H1 (cell line): ENCODE measurements around the gene IQSEC3. TPM values are rescaled to one million over a fixed set of nuclear protein-coding genes. Genes with fewer than 3 reads are reported as not detected.
"Not testable (repeated sequence)": the region's sequence is repeated elsewhere in the genome, so short reads cannot be mapped to it uniquely, and the experiment has no call there.

ENCODE experiments used
- CTCF ChIA-PET: fragments of 300-600 bp; sonication (Branson Sonifier 250); formaldehyde crosslinking; loops from one replicate; lab custom pipeline; 2021; ENCODE audit not compliant: partially characterized antibody; lab: Charles Lee
- POLR2A ChIA-PET: fragments of 300-600 bp; sonication (Branson Sonifier 250); formaldehyde crosslinking; loops from one replicate; lab custom pipeline; 2021; ENCODE audit warnings: inconsistent platforms; ENCODE audit not compliant: partially characterized antibody; lab: Charles Lee
- DNase-seq, 2 experiments: peaks; one replicate each; pipeline versions ENCODE4 v3.0.0 to v3.0.0-alpha.2; 2010 to 2022; ENCODE audit warnings: low spot score in 2 of 2, low read depth in 1 of 2, mixed read lengths in 1 of 2
- FAIRE-seq: peaks from 2 replicates; lab custom pipeline; 2011; peaks lifted over from hg19 to GRCh38; lab: Jason Lieb, UNC
- H2AFZ ChIP-seq: 2 replicates; pipeline ENCODE4 v1.8.1; 2012; ENCODE audit warnings: low read length, inconsistent platforms
- H2AK5ac ChIP-seq: 2 replicates; pipeline ENCODE4 v1.6.1; 2013; ENCODE audit warnings: low read depth, low read length
- H2BK120ac ChIP-seq: replicated peaks from 2 replicates; pipeline ENCODE3; 2013; ENCODE audit warnings: low read depth, low read length, inconsistent platforms
- H2BK12ac ChIP-seq: 2 replicates; pipeline ENCODE4 v1.6.1; 2013; ENCODE audit warnings: low read depth, low read length
- H2BK15ac ChIP-seq: 2 replicates; pipeline ENCODE4 v1.6.1; 2013; ENCODE audit warnings: low read length
- H2BK20ac ChIP-seq: 2 replicates; pipeline ENCODE4 v1.6.1; 2013; ENCODE audit warnings: low read length
- H2BK5ac ChIP-seq: 2 replicates; pipeline ENCODE4 v1.6.1; 2013; ENCODE audit warnings: low read depth, low read length
- H3K14ac ChIP-seq: 2 replicates; pipeline ENCODE4 v1.6.1; 2013; ENCODE audit warnings: inconsistent platforms; ENCODE audit not compliant: insufficient read length
- H3K18ac ChIP-seq: 2 replicates; pipeline ENCODE4 v1.6.1; 2013; ENCODE audit warnings: low read length; ENCODE audit errors: extremely low read depth
- H3K23ac ChIP-seq: 2 replicates; pipeline ENCODE4 v1.6.1; 2013; ENCODE audit warnings: inconsistent platforms; ENCODE audit not compliant: insufficient read length
- H3K23me2 ChIP-seq: 2 replicates; pipeline ENCODE4 v1.6.1; 2013; ENCODE audit warnings: low read depth, low read length
- H3K27ac ChIP-seq: 2 replicates; pipeline ENCODE4 v1.6.1; 2011; ENCODE audit warnings: low read depth, low read length, inconsistent platforms
- H3K27me3 ChIP-seq, 4 experiments: replicated peaks in 1 of 4; 1 replicate in 1 of 4; 2 replicates in 3 of 4; pipeline versions ENCODE4 v1.6.1 to v1.8.1; 2011 to 2013; ENCODE audit warnings: low read length in 3 of 4, mild to moderate bottlenecking in 3 of 4, inconsistent platforms in 2 of 4, mixed read lengths in 2 of 4, moderate library complexity in 1 of 4; ENCODE audit not compliant: control insufficient read depth in 3 of 4, insufficient read depth in 3 of 4; ENCODE audit errors: extremely low read depth in 1 of 4
- H3K36me3 ChIP-seq, 4 experiments: 2 replicates each; pipeline versions ENCODE4 v1.6.1 to v1.8.1; 2011 to 2013; ENCODE audit warnings: mild to moderate bottlenecking in 4 of 4, low read length in 3 of 4, moderate library complexity in 2 of 4, control low read depth in 1 of 4, inconsistent platforms in 1 of 4; ENCODE audit not compliant: insufficient read depth in 4 of 4, control insufficient read depth in 2 of 4
- H3K4ac ChIP-seq: replicated peaks from 2 replicates; pipeline ENCODE3; 2013; ENCODE audit warnings: low read length, low read depth, mixed read lengths, inconsistent platforms; ENCODE audit not compliant: insufficient read length
- H3K4me1 ChIP-seq, 4 experiments: replicated peaks in 1 of 4; 1 replicate in 1 of 4; 2 replicates in 3 of 4; pipeline versions ENCODE4 v1.6.1 to v1.8.1; 2011 to 2013; ENCODE audit warnings: low read length in 3 of 4, inconsistent platforms in 2 of 4, mixed read lengths in 1 of 4; ENCODE audit not compliant: insufficient read depth in 4 of 4, control insufficient read depth in 3 of 4
- H3K4me2 ChIP-seq, 2 experiments: 2 replicates each; pipeline versions ENCODE4 v1.6.1 to v1.8.1; 2011 to 2013; ENCODE audit warnings: low read depth in 2 of 2, low read length in 2 of 2, control low read depth in 1 of 2, inconsistent platforms in 1 of 2, mild to moderate bottlenecking in 1 of 2; ENCODE audit not compliant: insufficient read depth in 1 of 2
- H3K4me3 ChIP-seq, 4 experiments: fragments of 200-600, 300-600 bp in 1 of 4; sonication (generic), shearing (Covaris generic), sonication (Bioruptor Twin) in 1 of 4; 2 replicates each; pipeline versions ENCODE4 v1.5.1 to v1.8.1; 2011 to 2016; ENCODE audit warnings: low read length in 4 of 4, low read depth in 3 of 4, control low read depth in 2 of 4, inconsistent platforms in 2 of 4, mild to moderate bottlenecking in 2 of 4, mixed read lengths in 1 of 4, moderate library complexity in 1 of 4; ENCODE audit not compliant: insufficient read depth in 2 of 4; ENCODE audit errors: extremely low read depth in 1 of 4
- H3K56ac ChIP-seq: replicated peaks from 2 replicates; pipeline ENCODE3; 2013; ENCODE audit warnings: low read depth, mild to moderate bottlenecking, mixed read lengths, low read length, inconsistent platforms; ENCODE audit not compliant: insufficient read length
- H3K79me1 ChIP-seq: 2 replicates; pipeline ENCODE4 v1.6.1; 2013; ENCODE audit warnings: low read depth, low read length, control low read depth
- H3K79me2 ChIP-seq, 2 experiments: 2 replicates each; pipeline versions ENCODE4 v1.6.1 to v1.8.1; 2012 to 2013; ENCODE audit warnings: low read length in 2 of 2, mild to moderate bottlenecking in 2 of 2, inconsistent platforms in 1 of 2; ENCODE audit not compliant: insufficient read depth in 2 of 2, control insufficient read depth in 1 of 2
- H3K9ac ChIP-seq, 4 experiments: replicated peaks in 1 of 4; 1 replicate in 1 of 4; 2 replicates in 3 of 4; pipeline versions ENCODE4 v1.6.1 to v1.8.1; 2011 to 2013; ENCODE audit warnings: low read depth in 3 of 4, low read length in 3 of 4, control low read depth in 2 of 4, mild to moderate bottlenecking in 2 of 4, moderate library complexity in 2 of 4, inconsistent platforms in 1 of 4; ENCODE audit errors: extremely low read depth in 1 of 4
- H3K9me3 ChIP-seq, 2 experiments: 2 replicates each; pipeline versions ENCODE4 v1.6.1 to v1.8.1; 2012 to 2013; ENCODE audit warnings: mild to moderate bottlenecking in 2 of 2, moderate library complexity in 2 of 2, control low read depth in 1 of 2, inconsistent platforms in 1 of 2, low read depth in 1 of 2, low read length in 1 of 2, mixed read lengths in 1 of 2; ENCODE audit not compliant: insufficient read depth in 2 of 2
- H4K20me1 ChIP-seq, 2 experiments: replicated peaks in 1 of 2; 2 replicates each; pipeline versions ENCODE3 to v1.8.1; 2011 to 2013; ENCODE audit warnings: inconsistent platforms in 2 of 2, low read length in 2 of 2, mild to moderate bottlenecking in 1 of 2; ENCODE audit not compliant: insufficient read depth in 2 of 2, control insufficient read depth in 1 of 2
- H4K5ac ChIP-seq: 2 replicates; pipeline ENCODE4 v1.6.1; 2013; ENCODE audit warnings: low read length, low read depth, mixed read lengths, inconsistent platforms; ENCODE audit not compliant: insufficient read length
- H4K8ac ChIP-seq: 2 replicates; pipeline ENCODE4 v1.8.0; 2013; ENCODE audit warnings: mild to moderate bottlenecking, moderate library complexity, low read length, inconsistent platforms; ENCODE audit not compliant: insufficient read depth; ENCODE audit errors: extremely low read depth
- H4K91ac ChIP-seq: replicated peaks from 2 replicates; pipeline ENCODE3; 2013; ENCODE audit warnings: low read length, mixed read lengths, inconsistent platforms; ENCODE audit not compliant: insufficient read length
- WGBS, 2 experiments: shearing (Covaris generic) in 1 of 2; methylation state at CpG; one replicate each; pipeline versions ENCODE4 v1.1.6 to v1.1.7; 2013 to 2015; ENCODE audit warnings: low lambda C conversion rate in 2 of 2, mixed read lengths in 2 of 2, inconsistent platforms in 1 of 2, low coverage in 1 of 2, missing lambda C conversion rate in 1 of 2; ENCODE audit not compliant: insufficient replicate concordance in 2 of 2, insufficient coverage in 1 of 2, insufficient read length in 1 of 2; ENCODE audit errors: extremely low coverage in 1 of 2, missing lambda C conversion rate in 1 of 2; 5-methylcytosine and 5-hydroxymethylcytosine counted together
- polyA plus RNA-seq, 7 experiments: library from polyadenylated mRNA; depleted of rRNA in 3 of 7; stranded (reverse) in 5 of 7; unstranded in 2 of 7; fragments of >200 nt in 5 of 7; fragments of 200-250 nt in 2 of 7; gene quantifications; 1 replicate in 5 of 7; 2 replicates in 1 of 7; 4 replicates in 1 of 7; pipeline versions ENCODE4 v1.2.1 to v1.2.3, GENCODE V29; 2011 to 2013; ENCODE audit warnings: missing spikeins in 2 of 7, mixed read lengths in 2 of 7
- total RNA-seq: library from RNA; stranded (reverse); fragmentation: NEBNext Ultra II Directional; extraction: Animal tissue kit (Norgen Biotek cat#: 25700); gene quantifications from 2 replicates; pipeline ENCODE4 v1.2.1, GENCODE V29; 2021

The IQSEC3 gene
- total and polyA plus RNA-seq, 2 of the 8 experiments (the other 6 are each of a cell fraction or from before 2014, with no cell fraction given), result 1.2 to 3.1 TPM

DNA sequence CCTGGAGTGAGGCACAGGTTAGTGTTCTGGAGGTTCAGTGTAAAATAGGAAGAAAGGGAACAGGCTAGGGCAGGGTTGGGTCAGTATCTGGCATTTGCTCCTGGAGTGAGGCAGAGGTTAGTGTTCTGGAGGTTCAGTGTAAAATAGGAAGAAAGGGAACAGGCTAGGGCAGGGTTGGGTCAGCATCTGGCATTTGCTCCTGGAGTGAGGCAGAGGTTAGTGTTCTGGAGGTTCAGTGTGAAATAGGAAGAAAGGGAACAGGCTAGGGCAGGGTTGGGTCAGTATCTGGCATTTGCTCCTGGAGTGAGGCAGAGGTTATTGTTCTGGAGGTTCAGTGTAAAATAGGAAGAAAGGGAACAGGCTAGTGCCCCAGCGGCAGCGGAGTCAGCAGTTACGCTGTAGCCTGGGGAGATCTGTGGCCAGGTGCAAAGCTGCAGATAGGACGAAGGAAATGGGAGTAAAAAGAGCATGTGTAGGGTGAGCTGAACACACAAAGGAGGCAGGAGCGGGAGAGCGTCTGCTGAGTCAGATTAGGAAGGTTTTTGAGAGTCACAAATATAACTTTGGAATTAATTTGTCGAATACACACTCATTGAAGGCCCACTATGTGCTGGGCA lies 67.2 kb downstream of the IQSEC3 start:
- H3K23ac ChIP-seq, H3K9ac ChIP-seq, H3K4me2 ChIP-seq, H3K23me2 ChIP-seq, H2AK5ac ChIP-seq, H2AFZ ChIP-seq, H3K18ac ChIP-seq, H3K27ac ChIP-seq, H3K9me3 ChIP-seq, H3K79me2 ChIP-seq, H4K91ac ChIP-seq, H2BK120ac ChIP-seq, H3K4ac ChIP-seq, H3K56ac ChIP-seq, H3K36me3 ChIP-seq, H3K14ac ChIP-seq, H4K5ac ChIP-seq, H2BK15ac ChIP-seq, H4K8ac ChIP-seq, H3K79me1 ChIP-seq, H3K4me3 ChIP-seq, H3K4me1 ChIP-seq, H4K20me1 ChIP-seq, H2BK20ac ChIP-seq, FAIRE-seq, DNase-seq, H2BK5ac ChIP-seq: not testable (repeated sequence)
- ChIA-PET POLR2A (interaction anchor here (0.6 kb wide), 1 partner anchor 58 kb away, joined by 3 read pairs; no protein-coding TSS in a partner anchor), CTCF (interaction anchor here (0.9 kb wide), 1 partner anchor 57 kb away, joined by 3 read pairs; no protein-coding TSS in a partner anchor)
- H2BK12ac ChIP-seq, result peak overlapping the region; percentile 39; the same call in 1 of the 2 replicates
- 91% methylated on average over 7 of the region's 7 CpGs; no CpG with 5 or more reads in 1 of the 2 experiments for WGBS, 2 experiments
- H3K27me3 ChIP-seq, result peaks cover 4 to 14% (median 11%) of the 10 kb centered on the region in 4 experiments; a peak in 6 of 7 replicates
